Liver (tissue), 9 donors: ENCODE data around the gene TEX264. TPM values are rescaled to one million over a fixed set of nuclear protein-coding genes. Genes with fewer than 3 reads are reported as not detected.

Source experiments
- DNase-seq: peaks from one replicate; pipeline ENCODE4 v3.0.0-alpha.2; 2017; ENCODE audit warnings: low spot score
- H3K27ac ChIP-seq, 2 donors: one replicate each; pipeline ENCODE4 v1.7.0; 2013; ENCODE audit warnings: inconsistent platforms in 2 of 2, low read length in 2 of 2, control low read depth in 1 of 2, low read depth in 1 of 2, mild to moderate bottlenecking in 1 of 2
- H3K27me3 ChIP-seq, 4 donors: one replicate each; pipeline versions ENCODE4 v1.6.1 to v1.7.0; 2013; ENCODE audit warnings: low read length in 3 of 4, inconsistent platforms in 1 of 4, mild to moderate bottlenecking in 1 of 4, moderate library complexity in 1 of 4; ENCODE audit not compliant: control insufficient read depth in 4 of 4, insufficient read depth in 4 of 4
- H3K36me3 ChIP-seq, 4 donors: one replicate each; pipeline versions ENCODE4 v1.6.1 to v1.7.0; 2013; ENCODE audit warnings: low read length in 3 of 4, mild to moderate bottlenecking in 3 of 4, low read depth in 1 of 4, moderate library complexity in 1 of 4; ENCODE audit not compliant: control insufficient read depth in 4 of 4, insufficient read depth in 3 of 4
- H3K4me1 ChIP-seq, 4 donors: one replicate each; pipeline versions ENCODE4 v1.6.1 to v1.7.0; 2013; ENCODE audit warnings: low read length in 3 of 4, mild to moderate bottlenecking in 3 of 4, moderate library complexity in 1 of 4; ENCODE audit not compliant: control insufficient read depth in 4 of 4, insufficient read depth in 4 of 4
- H3K4me3 ChIP-seq, 3 donors: one replicate each; pipeline versions ENCODE4 v1.6.1 to v1.7.0; 2013; ENCODE audit warnings: low read length in 3 of 3, control low read depth in 1 of 3, low read depth in 1 of 3, mild to moderate bottlenecking in 1 of 3
- H3K9ac ChIP-seq, 2 donors: one replicate each; pipeline ENCODE4 v1.7.0; 2013; ENCODE audit warnings: low read length in 2 of 2, mild to moderate bottlenecking in 2 of 2, moderate library complexity in 2 of 2, control low read depth in 1 of 2, low read depth in 1 of 2
- H3K9me3 ChIP-seq, 4 donors: one replicate each; pipeline versions ENCODE4 v1.6.1 to v1.7.0; 2013; ENCODE audit warnings: low read length in 3 of 4; ENCODE audit not compliant: control insufficient read depth in 4 of 4
- ATF3 ChIP-seq: IDR thresholded peaks from 2 replicates; pipeline ENCODE4 v1.6.1; 2016; ENCODE audit warnings: antibody characterized with exemption
- CTCF ChIP-seq: fragments of 150-350 bp; IDR thresholded peaks from 2 replicates; pipeline ENCODE4 v1.5.1; 2017; ENCODE audit warnings: improper control_type of control experiment, low read depth, low read length; ENCODE audit not compliant: missing input control
- EGR1 ChIP-seq, 2 donors: IDR thresholded peaks; 2 replicates each; pipeline ENCODE4 v1.6.1; 2016 to 2018; ENCODE audit warnings: antibody characterized with exemption in 2 of 2, low read depth in 2 of 2
- FOXA1 ChIP-seq: IDR thresholded peaks from 2 replicates; pipeline ENCODE4 v1.6.1; 2016; ENCODE audit warnings: antibody characterized with exemption
- FOXA2 ChIP-seq: IDR thresholded peaks from 2 replicates; pipeline ENCODE4 v1.6.1; 2016; ENCODE audit warnings: antibody characterized with exemption
- GABPA ChIP-seq, 2 donors: IDR thresholded peaks in 1 of 2; conservative IDR thresholded peaks in 1 of 2; 2 replicates each; pipeline ENCODE4 v1.6.1; 2016; ENCODE audit warnings: antibody characterized with exemption in 2 of 2, mild to moderate bottlenecking in 1 of 2, moderate library complexity in 1 of 2
- HNF4A ChIP-seq, 2 donors: conservative IDR thresholded peaks; 2 replicates each; pipeline ENCODE4 v1.6.1; 2016; ENCODE audit warnings: antibody characterized with exemption in 2 of 2, mild to moderate bottlenecking in 2 of 2
- HNF4G ChIP-seq: IDR thresholded peaks from 2 replicates; pipeline ENCODE4 v1.6.1; 2016; ENCODE audit warnings: antibody characterized with exemption
- JUND ChIP-seq, 2 donors: IDR thresholded peaks; 2 replicates each; pipeline ENCODE4 v1.6.1; 2016; ENCODE audit warnings: antibody characterized with exemption in 2 of 2
- MAX ChIP-seq: IDR thresholded peaks from 2 replicates; pipeline ENCODE4 v1.6.1; 2016; ENCODE audit warnings: antibody characterized with exemption
- RAD21 ChIP-seq, 2 donors: IDR thresholded peaks; 2 replicates each; pipeline ENCODE4 v1.6.1; 2016; ENCODE audit warnings: antibody characterized with exemption in 2 of 2, mild to moderate bottlenecking in 2 of 2
- REST ChIP-seq: IDR thresholded peaks from 2 replicates; pipeline ENCODE4 v1.6.1; 2016; ENCODE audit warnings: antibody characterized with exemption, mild to moderate bottlenecking
- RXRA ChIP-seq, 2 donors: IDR thresholded peaks; 2 replicates each; pipeline ENCODE4 v1.6.1; 2017 to 2018; ENCODE audit warnings: antibody characterized with exemption in 2 of 2, mild to moderate bottlenecking in 1 of 2
- SP1 ChIP-seq: IDR thresholded peaks from 2 replicates; pipeline ENCODE4 v1.6.1; 2018; ENCODE audit warnings: antibody characterized with exemption, mild to moderate bottlenecking
- TAF1 ChIP-seq: conservative IDR thresholded peaks from 2 replicates; pipeline ENCODE4 v1.6.1; 2016; ENCODE audit warnings: antibody characterized with exemption, mild to moderate bottlenecking
- YY1 ChIP-seq: IDR thresholded peaks from 2 replicates; pipeline ENCODE4 v1.6.1; 2016; ENCODE audit warnings: antibody characterized with exemption, mild to moderate bottlenecking
- ZBTB33 ChIP-seq: IDR thresholded peaks from 2 replicates; pipeline ENCODE4 v1.6.1; 2016; ENCODE audit warnings: antibody characterized with exemption
- WGBS: extraction: QIAGEN DNeasy Blood & Tissue Kit; methylation state at CpG from one replicate; pipeline ENCODE4 v1.1.7; 2013; 5-methylcytosine and 5-hydroxymethylcytosine counted together
- polyA plus RNA-seq, 2 donors: library from polyadenylated mRNA; stranded (reverse) in 1 of 2; unstranded in 1 of 2; fragments of 200-250 nt in 1 of 2; fragments of >200 nt in 1 of 2; fragmentation: Nextera tagmentation in 1 of 2; extraction: Ambion mirVana in 1 of 2; gene quantifications; one replicate each; pipeline versions ENCODE4 v1.2.1 to v1.2.3, GENCODE V29; 2013 to 2015
- total RNA-seq, 2 donors: library from RNA; depleted of rRNA; stranded (reverse); fragments of >200 nt; gene quantifications; one replicate each; pipeline ENCODE4 v1.2.3, GENCODE V29; 2014
- donor health status: healthy.
- donor health status: healthy.
- donor health status: healthy.
- donor health status: healthy.
- donor health status: healthy.

The TEX264 gene
- total and polyA plus RNA-seq, 4 donors, result 21.2 to 48.4 (median 35.6) TPM

- Histone ChIP-seq H3K4me3 (no peak overlapping the region), H3K9ac (no peak overlapping the region), H3K27ac (no peak overlapping the region), H3K36me3 (peaks cover 0 to 22% (median 2%) of the 10 kb centered on the region in 4 donors), H3K4me1 (peaks cover 2 to 35% (median 32%) of the 10 kb centered on the region in 4 donors), H3K9me3 (no peaks in the 10 kb centered on the region), H3K27me3 (no peaks in the 10 kb centered on the region)
- no peak for TF ChIP-seq MAX
- no peak for TF ChIP-seq GABPA (IDR thresholded peaks at IDR 0.05 in 1 of 2, conservative IDR thresholded peaks at IDR 0.05 in 1 of 2)
- DNase-seq, result no peak
- WGBS, result 92% methylated on average over 3 of the region's 3 CpGs
These were observed 6.3 kb downstream of the TEX264 start for GRCh38 chr3:51677358-51677757.

- no peak overlapping the region for H3K9ac ChIP-seq
- no peak for TF ChIP-seq CTCF
- TF ChIP-seq SP1, result no peak
- no peak for TF ChIP-seq EGR1 (IDR thresholded peaks at IDR 0.05; ENCODE audit: low read depth in 2 of 2)
- no peak for TF ChIP-seq GABPA (IDR thresholded peaks at IDR 0.05 in 1 of 2, conservative IDR thresholded peaks at IDR 0.05 in 1 of 2)
- TF ChIP-seq FOXA2, result no peak
- no peak for TF ChIP-seq YY1
- no peaks in the 10 kb centered on the region for H3K9me3 ChIP-seq
- no peak for DNase-seq
- 92% methylated on average over 1 of the region's 1 CpG for WGBS
- H3K36me3 ChIP-seq, result peaks cover 0 to 22% (median 2%) of the 10 kb centered on the region in 4 donors
- no peak overlapping the region for H3K4me3 ChIP-seq
- H3K27ac ChIP-seq, result no peak overlapping the region
- peaks cover 2 to 27% (median 24%) of the 10 kb centered on the region in 4 donors for H3K4me1 ChIP-seq
- H3K27me3 ChIP-seq, result no peaks in the 10 kb centered on the region
These were observed 7.1 kb downstream of the TEX264 start for GRCh38 chr3:51678186-51678585.

GRCh38 chr3:51678641-51679040, 7.6 kb downstream of the TEX264 start:
- no peak for DNase-seq
- H3K4me1 ChIP-seq, result peaks cover 2 to 23% (median 20%) of the 10 kb centered on the region in 4 donors
- no peak for TF ChIP-seq FOXA2
- no peak for TF ChIP-seq HNF4G
- TF ChIP-seq FOXA1, result no peak
- no peak for TF ChIP-seq SP1
- no peak for TF ChIP-seq HNF4A (conservative IDR thresholded peaks at IDR 0.05)
- no peak for TF ChIP-seq MAX
- no peak for TF ChIP-seq GABPA (IDR thresholded peaks at IDR 0.05 in 1 of 2, conservative IDR thresholded peaks at IDR 0.05 in 1 of 2)
- TF ChIP-seq YY1, result no peak
- TF ChIP-seq JUND (IDR thresholded peaks at IDR 0.05), result no peak
- TF ChIP-seq ZBTB33, result no peak
- no peak for TF ChIP-seq RAD21 (IDR thresholded peaks at IDR 0.05)
- TF ChIP-seq EGR1 (IDR thresholded peaks at IDR 0.05; ENCODE audit: low read depth in 2 of 2), result no peak
- TF ChIP-seq CTCF, result no peak
- no peak for TF ChIP-seq RXRA (IDR thresholded peaks at IDR 0.05)
- no peak for TF ChIP-seq ATF3
- no peak for TF ChIP-seq REST
- TF ChIP-seq TAF1, result no peak

More at GRCh38 chr3:51678641-51679040, 7.6 kb downstream of the TEX264 start:
- 90% methylated on average over 2 of the region's 2 CpGs for WGBS
- H3K36me3 ChIP-seq, result peaks cover 0 to 22% (median 2%) of the 10 kb centered on the region in 4 donors
- H3K9me3 ChIP-seq, result no peaks in the 10 kb centered on the region
- no peak overlapping the region for H3K27ac ChIP-seq
- H3K4me3 ChIP-seq, result no peak overlapping the region
- no peak overlapping the region for H3K9ac ChIP-seq
- H3K27me3 ChIP-seq, result no peaks in the 10 kb centered on the region
